MM.1S (cell line): ENCODE results near the gene GRB10.

ENCODE experiments used
- EZH2 ChIP-seq: fragments of 300-600 bp; sonication (generic); optimal IDR thresholded peaks from 2 replicates; pipeline ENCODE3; 2017; ENCODE audit warnings: low read depth, mild to moderate bottlenecking, antibody characterized with exemption, low read length, mixed read lengths
- EZH2phosphoT487 ChIP-seq: fragments of 300-600 bp; sonication (generic); IDR thresholded peaks from 2 replicates; pipeline ENCODE4 v1.6.1; 2018; ENCODE audit warnings: antibody characterized with exemption, low read length

- no peak for TF ChIP-seq EZH2phosphoT487
- TF ChIP-seq EZH2 = no peak
These were observed 187.8 kb downstream of the GRB10 start for GRCh38 chr7:50594734-50595485.
